ENCODE data around the gene TMEM14A. TPM values are rescaled to one million over a fixed set of nuclear protein-coding genes. Genes with fewer than 3 reads are reported as not detected.

Gene TMEM14A
- total RNA-seq, 3 donors from 2014 or later: 16.5 to 33.2 (median 19.7) TPM

- TF ChIP-seq CTCF (IDR thresholded peaks at IDR 0.05): no peak
- no peak for TF ChIP-seq POLR2AphosphoS5 (IDR thresholded peaks at IDR 0.05)
- no peak for TF ChIP-seq POLR2A (IDR thresholded peaks at IDR 0.05)
- Histone ChIP-seq H3K27me3 (no peaks in the 10 kb centered on the region), H3K4me3 (no peak overlapping the region), H3K36me3 (no peaks in the 10 kb centered on the region), H3K4me1 (no peaks in the 10 kb centered on the region), H3K9me3 (no peaks in the 10 kb centered on the region), H3K27ac (no peak overlapping the region)
- DNase-seq (ENCODE audit: low spot score in 2 of 2): no peak
- intact Hi-C loops (cut with DNase I; ENCODE audit: low total_unique reads): no loop called here
Observed at GRCh38 chr6:52727908-52728307, 57.0 kb downstream of the TMEM14A start.

GRCh38 chr6:52728394-52728793, 57.5 kb downstream of the TMEM14A start:
- no peaks in the 10 kb centered on the region for H3K36me3 ChIP-seq
- H3K9me3 ChIP-seq: no peaks in the 10 kb centered on the region
- no peaks in the 10 kb centered on the region for H3K27me3 ChIP-seq
- no peaks in the 10 kb centered on the region for H3K4me1 ChIP-seq
- H3K27ac ChIP-seq: no peak overlapping the region
- intact Hi-C loops (cut with DNase I; ENCODE audit: low total_unique reads): no loop called here
- H3K4me3 ChIP-seq: no peak overlapping the region
- DNase-seq (ENCODE audit: low spot score in 2 of 2): no peak
- TF ChIP-seq CTCF (IDR thresholded peaks at IDR 0.05) (no peak), POLR2A (IDR thresholded peaks at IDR 0.05) (no peak), POLR2AphosphoS5 (IDR thresholded peaks at IDR 0.05) (no peak)

GRCh38 chr6:52729576-52729975, 58.7 kb downstream of the TMEM14A start:
- Histone ChIP-seq H3K9me3 (no peaks in the 10 kb centered on the region), H3K27ac (no peak overlapping the region), H3K4me1 (no peaks in the 10 kb centered on the region), H3K4me3 (no peak overlapping the region), H3K27me3 (no peaks in the 10 kb centered on the region), H3K36me3 (no peaks in the 10 kb centered on the region)
- intact Hi-C loops (cut with DNase I; ENCODE audit: low total_unique reads): no loop called here
- no peak for TF ChIP-seq CTCF (IDR thresholded peaks at IDR 0.05)
- no peak for TF ChIP-seq POLR2A (IDR thresholded peaks at IDR 0.05)
- TF ChIP-seq POLR2AphosphoS5 (IDR thresholded peaks at IDR 0.05): no peak
- no peak for DNase-seq (ENCODE audit: low spot score in 2 of 2)

- H3K9me3 ChIP-seq: no peaks in the 10 kb centered on the region
- no peak for TF ChIP-seq CTCF (IDR thresholded peaks at IDR 0.05)
- no peak for TF ChIP-seq POLR2AphosphoS5 (IDR thresholded peaks at IDR 0.05)
- TF ChIP-seq POLR2A (IDR thresholded peaks at IDR 0.05): no peak
- no peak overlapping the region for H3K27ac ChIP-seq
- no peak overlapping the region for H3K4me3 ChIP-seq
- DNase-seq (ENCODE audit: low spot score in 2 of 2): no peak
- H3K4me1 ChIP-seq: no peaks in the 10 kb centered on the region
- no peaks in the 10 kb centered on the region for H3K36me3 ChIP-seq
- no peaks in the 10 kb centered on the region for H3K27me3 ChIP-seq
- intact Hi-C loops (cut with DNase I; ENCODE audit: low total_unique reads): no loop called here
Observed at GRCh38 chr6:52731719-52732118, 60.8 kb downstream of the TMEM14A start.

- Histone ChIP-seq H3K36me3 (no peaks in the 10 kb centered on the region), H3K27me3 (no peaks in the 10 kb centered on the region), H3K27ac (no peak overlapping the region), H3K4me1 (no peaks in the 10 kb centered on the region), H3K4me3 (no peak overlapping the region), H3K9me3 (no peaks in the 10 kb centered on the region)
- intact Hi-C loops (cut with DNase I; ENCODE audit: low total_unique reads): no loop called here
- no peak for DNase-seq (ENCODE audit: low spot score in 2 of 2)
- TF ChIP-seq POLR2A (IDR thresholded peaks at IDR 0.05) (no peak), POLR2AphosphoS5 (IDR thresholded peaks at IDR 0.05) (no peak), CTCF (IDR thresholded peaks at IDR 0.05) (no peak)
Observed at GRCh38 chr6:52733172-52733571, 62.3 kb downstream of the TMEM14A start.
